ENCODE measurements around the gene KLF18. TPM values are rescaled to one million over a fixed set of nuclear protein-coding genes. Genes with fewer than 3 reads are reported as not detected.

Gene KLF18
- not detected for total RNA-seq
- polyA plus RNA-seq = not detected
- long read RNA-seq, donor 1 = 0 reads
- long read RNA-seq, donor 2 = 0 reads

DNA sequence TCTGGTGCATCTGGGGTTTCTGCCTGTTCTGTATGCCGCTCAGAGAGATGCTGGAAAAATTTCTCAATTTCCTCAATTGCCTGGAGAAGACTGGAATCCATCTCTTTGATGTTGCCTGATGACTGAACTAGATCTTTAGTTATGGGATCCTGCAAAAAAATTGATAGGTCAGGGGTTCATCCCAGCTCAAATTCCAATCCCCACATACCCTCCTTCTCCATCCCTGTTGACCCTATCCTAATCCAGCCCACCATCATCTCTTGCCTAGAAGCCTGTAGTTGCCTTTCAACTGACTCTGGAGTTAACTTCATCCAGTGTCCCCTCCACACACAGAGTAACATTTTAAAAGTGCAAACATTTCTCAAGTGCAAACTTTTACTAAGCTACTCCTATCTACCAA is at the start of gene KLF18:
Gene KLF18, minus strand, starts transcription at position 101 of the 400 bp plus-strand sequence. Its CDS starts 0 bp downstream, at position 101.
- TF ChIP-seq, protein P1, sequence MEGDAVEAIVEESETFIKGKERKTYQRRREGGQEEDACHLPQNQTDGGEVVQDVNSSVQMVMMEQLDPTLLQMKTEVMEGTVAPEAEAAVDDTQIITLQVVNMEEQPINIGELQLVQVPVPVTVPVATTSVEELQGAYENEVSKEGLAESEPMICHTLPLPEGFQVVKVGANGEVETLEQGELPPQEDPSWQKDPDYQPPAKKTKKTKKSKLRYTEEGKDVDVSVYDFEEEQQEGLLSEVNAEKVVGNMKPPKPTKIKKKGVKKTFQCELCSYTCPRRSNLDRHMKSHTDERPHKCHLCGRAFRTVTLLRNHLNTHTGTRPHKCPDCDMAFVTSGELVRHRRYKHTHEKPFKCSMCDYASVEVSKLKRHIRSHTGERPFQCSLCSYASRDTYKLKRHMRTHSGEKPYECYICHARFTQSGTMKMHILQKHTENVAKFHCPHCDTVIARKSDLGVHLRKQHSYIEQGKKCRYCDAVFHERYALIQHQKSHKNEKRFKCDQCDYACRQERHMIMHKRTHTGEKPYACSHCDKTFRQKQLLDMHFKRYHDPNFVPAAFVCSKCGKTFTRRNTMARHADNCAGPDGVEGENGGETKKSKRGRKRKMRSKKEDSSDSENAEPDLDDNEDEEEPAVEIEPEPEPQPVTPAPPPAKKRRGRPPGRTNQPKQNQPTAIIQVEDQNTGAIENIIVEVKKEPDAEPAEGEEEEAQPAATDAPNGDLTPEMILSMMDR (IDR thresholded peaks at IDR 0.05) = no peak
- H3K27ac ChIP-seq = no peak within 1 kb of the TSS
- H3K27me3 ChIP-seq (ENCODE audit: insufficient read depth in 3 of 3, low read length in 2 of 3) = peaks cover 0 to 1% (median 0%) of the 10 kb centered on the region in 3 donors
- DNase-seq (no peak), ATAC-seq (no peak)
- no peaks in the 10 kb centered on the region for H3K9me3 ChIP-seq
- 80 to 100% (median 86%) methylated on average over 1 of the region's 1 CpG for WGBS, 3 donors
- no peaks in the 10 kb centered on the region for H3K36me3 ChIP-seq (ENCODE audit: insufficient read depth in 1 of 2, low read depth in 1 of 2)
- H3K4me3 ChIP-seq = no peak within 1 kb of the TSS
- no peaks in the 10 kb centered on the region for H3K4me1 ChIP-seq
- intact Hi-C loops (cut with DNase I) = no loop called here

DNA sequence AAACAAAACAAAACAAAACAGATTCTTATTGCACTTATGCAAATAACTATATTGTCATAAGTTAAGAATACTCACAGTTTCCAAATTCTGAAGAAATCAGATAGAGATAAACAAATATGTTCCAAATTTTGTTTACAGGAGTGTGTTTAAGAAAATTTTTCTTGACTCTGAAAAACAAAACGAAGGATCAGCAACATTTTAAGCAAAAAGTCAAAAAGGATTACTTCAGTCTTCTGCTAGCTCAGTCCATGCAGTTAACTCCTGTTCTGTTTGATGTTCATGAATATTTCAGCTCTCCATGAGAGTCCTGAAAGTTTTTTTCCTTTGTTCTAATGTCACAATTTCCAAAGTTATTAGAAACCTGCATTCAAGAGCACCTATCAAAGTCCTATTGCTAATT is 33.2 kb upstream of the KLF18 start:
- DNase-seq (no peak), ATAC-seq (no peak)
- H3K36me3 ChIP-seq (ENCODE audit: insufficient read depth in 1 of 2, low read depth in 1 of 2) = no peaks in the 10 kb centered on the region
- H3K27ac ChIP-seq = no peak overlapping the region
- peaks cover 0 to 4% (median 0%) of the 10 kb centered on the region in 3 donors for H3K27me3 ChIP-seq (ENCODE audit: insufficient read depth in 3 of 3, low read length in 2 of 3)
- intact Hi-C loops (cut with DNase I) = no loop called here
- H3K4me1 ChIP-seq = no peaks in the 10 kb centered on the region
- no peak overlapping the region for H3K4me3 ChIP-seq
- no peaks in the 10 kb centered on the region for H3K9me3 ChIP-seq
- WGBS, 3 donors = 66 to 72% (median 67%) methylated on average over 1 of the region's 1 CpG
- TF ChIP-seq, protein P1 (IDR thresholded peaks at IDR 0.05) = no peak

DNA sequence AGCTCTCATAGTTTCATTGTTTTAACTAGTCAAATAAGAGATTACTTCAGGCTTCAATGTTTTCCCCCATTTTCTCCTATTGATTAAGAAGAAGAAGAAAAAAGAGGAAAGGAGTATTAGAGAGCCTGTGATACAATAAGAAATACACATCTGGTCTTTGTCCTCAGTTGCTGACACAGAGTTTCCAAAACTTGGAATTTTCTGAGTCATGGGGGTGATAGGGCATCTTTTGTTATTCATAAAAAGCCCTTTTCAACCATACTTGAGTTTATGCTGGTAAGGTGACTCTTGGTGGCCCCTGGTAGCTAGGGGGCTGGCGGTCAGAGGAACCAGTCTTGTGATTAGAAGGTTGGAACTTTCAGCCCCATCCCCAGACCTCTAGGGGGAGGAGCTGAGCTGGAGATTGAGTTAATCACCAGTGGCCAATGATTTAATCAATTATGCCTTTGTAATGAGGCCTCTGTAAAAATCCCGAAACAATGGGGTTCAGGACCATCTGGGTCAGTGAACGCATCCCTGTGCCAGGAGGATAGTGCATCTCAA is 28.9 kb upstream of the KLF18 start:
- no peak overlapping the region for H3K27ac ChIP-seq
- no peak overlapping the region for H3K4me3 ChIP-seq
- H3K4me1 ChIP-seq = no peaks in the 10 kb centered on the region
- ATAC-seq (no peak), DNase-seq (no peak)
- no peaks in the 10 kb centered on the region for H3K36me3 ChIP-seq (ENCODE audit: insufficient read depth in 1 of 2, low read depth in 1 of 2)
- TF ChIP-seq, protein P1 (IDR thresholded peaks at IDR 0.05) = no peak
- peaks cover 0 to 4% (median 0%) of the 10 kb centered on the region in 3 donors for H3K27me3 ChIP-seq (ENCODE audit: insufficient read depth in 3 of 3, low read length in 2 of 3)
- WGBS, 3 donors = 84 to 91% (median 85%) methylated on average over 3 of the region's 3 CpGs
- intact Hi-C loops (cut with DNase I) = no loop called here
- no peaks in the 10 kb centered on the region for H3K9me3 ChIP-seq

DNA sequence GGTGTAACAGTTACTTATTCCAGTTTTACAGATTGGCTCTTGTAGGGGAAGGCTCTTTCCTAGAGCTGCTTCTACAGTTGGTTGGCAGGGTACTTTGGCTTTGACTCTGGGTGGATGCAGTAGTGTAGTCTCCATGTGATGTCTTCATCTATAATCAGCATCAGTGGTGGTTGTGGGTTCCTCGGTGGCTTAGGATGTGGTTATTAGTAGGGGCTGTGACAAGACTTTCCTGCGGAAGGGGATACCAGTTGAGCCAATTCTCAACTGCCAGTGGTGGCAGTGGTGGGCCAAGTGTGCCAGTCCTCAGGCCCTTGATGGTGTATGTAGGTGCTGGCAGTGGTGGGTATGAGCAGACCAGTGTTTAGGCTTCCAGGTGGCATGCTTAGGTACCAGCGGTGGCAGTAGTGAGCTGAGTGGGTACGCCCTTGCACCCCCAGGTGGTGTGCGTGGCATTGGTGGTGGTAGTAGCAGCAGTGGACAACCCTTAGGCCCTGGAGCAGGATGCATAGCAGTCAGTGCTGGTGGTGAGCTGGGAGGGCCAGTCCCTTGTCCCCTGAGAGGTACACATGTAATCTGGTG is 27.2 kb upstream of the KLF18 start:
- DNase-seq = no peak
- H3K9me3 ChIP-seq = no peaks in the 10 kb centered on the region
- H3K27me3 ChIP-seq (ENCODE audit: insufficient read depth in 3 of 3, low read length in 2 of 3) = peaks cover 0 to 4% (median 0%) of the 10 kb centered on the region in 3 donors
- WGBS, 3 donors = 90 to 95% (median 92%) methylated on average over 5 of the region's 5 CpGs
- no peak overlapping the region for H3K4me3 ChIP-seq
- intact Hi-C loops (cut with DNase I) = no loop called here
- ATAC-seq = no peak
- TF ChIP-seq, protein P1 (IDR thresholded peaks at IDR 0.05) = no peak
- H3K36me3 ChIP-seq (ENCODE audit: insufficient read depth in 1 of 2, low read depth in 1 of 2) = no peaks in the 10 kb centered on the region
- no peak overlapping the region for H3K27ac ChIP-seq
- no peaks in the 10 kb centered on the region for H3K4me1 ChIP-seq

DNA sequence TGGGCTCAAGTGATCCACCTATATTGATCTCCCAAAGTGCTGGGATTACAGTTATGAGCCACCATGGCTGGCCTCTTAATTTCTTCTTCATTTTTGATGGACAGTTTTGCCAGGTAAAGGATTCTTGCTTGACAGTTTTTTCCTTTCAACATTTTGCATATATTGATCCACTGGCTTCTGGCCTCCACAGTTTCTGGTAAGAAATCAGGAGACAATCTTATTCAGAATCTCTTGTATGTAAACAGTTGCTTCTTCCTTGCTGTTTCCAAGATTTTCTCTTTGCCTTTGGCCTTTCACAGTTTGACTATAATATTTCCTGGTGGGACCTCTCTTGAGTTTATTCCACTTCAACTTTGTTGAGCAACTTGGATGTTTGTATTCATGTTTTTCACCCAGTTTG is 20.1 kb upstream of the KLF18 start:
- DNase-seq = no peak
- TF ChIP-seq, protein P1 (IDR thresholded peaks at IDR 0.05) = no peak
- intact Hi-C loops (cut with DNase I) = no loop called here
- no peaks in the 10 kb centered on the region for H3K27me3 ChIP-seq (ENCODE audit: insufficient read depth in 3 of 3, low read length in 2 of 3)
- no peak for ATAC-seq
- H3K27ac ChIP-seq = no peak overlapping the region
- no peaks in the 10 kb centered on the region for H3K4me1 ChIP-seq
- no peaks in the 10 kb centered on the region for H3K36me3 ChIP-seq (ENCODE audit: insufficient read depth in 1 of 2, low read depth in 1 of 2)
- H3K4me3 ChIP-seq = no peak overlapping the region
- H3K9me3 ChIP-seq = no peaks in the 10 kb centered on the region

Data from psoas muscle (tissue), 8 donors.